Glutamatergic neuron (in vitro differentiated cells): ENCODE data around the gene LOXL4. TPM values are rescaled to one million over a fixed set of nuclear protein-coding genes. Genes with fewer than 3 reads are reported as not detected.
A peak's percentile ranks its signal among the peaks of the same experiment; 100 is the strongest.

Experiments
- DNase-seq: peaks from one replicate; pipeline ENCODE4 v3.0.0; 2022
- H3K27ac Mint-ChIP-seq: one replicate; pipeline ENCODE4 v1.8.0; 2020; ENCODE audit warnings: mild to moderate bottlenecking, mixed read lengths, inconsistent platforms; ENCODE audit not compliant: unreplicated experiment
- H3K27me3 Mint-ChIP-seq: one replicate; pipeline ENCODE4 v1.8.0; 2020; ENCODE audit warnings: mild to moderate bottlenecking, moderate library complexity, mixed read lengths, inconsistent platforms; ENCODE audit not compliant: unreplicated experiment
- H3K36me3 Mint-ChIP-seq: one replicate; pipeline ENCODE4 v1.8.0; 2020; ENCODE audit warnings: mild to moderate bottlenecking, mixed read lengths, inconsistent platforms; ENCODE audit not compliant: unreplicated experiment
- H3K4me1 Mint-ChIP-seq: one replicate; pipeline ENCODE4 v1.8.0; 2020; ENCODE audit warnings: mild to moderate bottlenecking, low read depth, mixed read lengths, inconsistent platforms; ENCODE audit not compliant: unreplicated experiment
- H3K4me3 Mint-ChIP-seq: one replicate; pipeline ENCODE4 v1.8.0; 2020; ENCODE audit warnings: mild to moderate bottlenecking, mixed read lengths, inconsistent platforms; ENCODE audit not compliant: unreplicated experiment
- H3K9me3 Mint-ChIP-seq: one replicate; pipeline ENCODE4 v1.8.0; 2020; ENCODE audit warnings: mild to moderate bottlenecking, moderate library complexity, mixed read lengths, inconsistent platforms; ENCODE audit not compliant: unreplicated experiment
- total RNA-seq: library from RNA; stranded (reverse); fragmentation: NEBNext Ultra II Directional; extraction: Animal tissue kit (Norgen Biotek cat#: 25700); gene quantifications from one replicate; pipeline ENCODE4 v1.2.1, GENCODE V29; 2021; ENCODE audit not compliant: unreplicated experiment
- TF ChIP-seq, protein P1 (sequence below): fragments of 200-600 bp; sonication (generic); IDR thresholded peaks from one replicate; pipeline ENCODE4 v1.5.0; 2021; ENCODE audit not compliant: partially characterized antibody, unreplicated experiment

LOXL4 gene
- total RNA-seq, 1 donor from 2014 or later, result 6.1 TPM

DNA sequence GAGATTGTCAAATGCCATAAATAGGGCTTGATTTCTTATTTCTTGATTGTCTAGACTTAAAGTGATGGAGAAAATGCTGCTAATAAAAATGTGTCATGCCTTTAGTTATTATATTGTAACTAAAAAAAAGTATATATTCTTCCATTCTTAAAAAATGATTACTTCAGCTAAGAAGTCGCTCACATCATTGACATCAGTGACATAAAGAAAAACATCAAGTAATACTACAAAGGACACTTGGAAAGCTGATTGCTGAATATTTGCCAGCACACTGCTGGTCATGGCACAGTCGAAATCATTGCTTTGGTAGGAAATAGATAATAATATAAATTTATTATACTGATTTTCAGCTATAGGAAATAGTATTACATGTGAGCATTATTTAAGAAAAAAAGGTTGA, 62.6 kb downstream of the LOXL4 start:
- no peak for DNase-seq
- Mint-ChIP-seq H3K27ac (no peak overlapping the region), H3K27me3 (no peaks in the 10 kb centered on the region), H3K9me3 (no peaks in the 10 kb centered on the region), H3K36me3 (no peaks in the 10 kb centered on the region), H3K4me1 (no peaks in the 10 kb centered on the region), H3K4me3 (no peak overlapping the region)
- TF ChIP-seq, protein P1, sequence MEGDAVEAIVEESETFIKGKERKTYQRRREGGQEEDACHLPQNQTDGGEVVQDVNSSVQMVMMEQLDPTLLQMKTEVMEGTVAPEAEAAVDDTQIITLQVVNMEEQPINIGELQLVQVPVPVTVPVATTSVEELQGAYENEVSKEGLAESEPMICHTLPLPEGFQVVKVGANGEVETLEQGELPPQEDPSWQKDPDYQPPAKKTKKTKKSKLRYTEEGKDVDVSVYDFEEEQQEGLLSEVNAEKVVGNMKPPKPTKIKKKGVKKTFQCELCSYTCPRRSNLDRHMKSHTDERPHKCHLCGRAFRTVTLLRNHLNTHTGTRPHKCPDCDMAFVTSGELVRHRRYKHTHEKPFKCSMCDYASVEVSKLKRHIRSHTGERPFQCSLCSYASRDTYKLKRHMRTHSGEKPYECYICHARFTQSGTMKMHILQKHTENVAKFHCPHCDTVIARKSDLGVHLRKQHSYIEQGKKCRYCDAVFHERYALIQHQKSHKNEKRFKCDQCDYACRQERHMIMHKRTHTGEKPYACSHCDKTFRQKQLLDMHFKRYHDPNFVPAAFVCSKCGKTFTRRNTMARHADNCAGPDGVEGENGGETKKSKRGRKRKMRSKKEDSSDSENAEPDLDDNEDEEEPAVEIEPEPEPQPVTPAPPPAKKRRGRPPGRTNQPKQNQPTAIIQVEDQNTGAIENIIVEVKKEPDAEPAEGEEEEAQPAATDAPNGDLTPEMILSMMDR, result no peak

DNA sequence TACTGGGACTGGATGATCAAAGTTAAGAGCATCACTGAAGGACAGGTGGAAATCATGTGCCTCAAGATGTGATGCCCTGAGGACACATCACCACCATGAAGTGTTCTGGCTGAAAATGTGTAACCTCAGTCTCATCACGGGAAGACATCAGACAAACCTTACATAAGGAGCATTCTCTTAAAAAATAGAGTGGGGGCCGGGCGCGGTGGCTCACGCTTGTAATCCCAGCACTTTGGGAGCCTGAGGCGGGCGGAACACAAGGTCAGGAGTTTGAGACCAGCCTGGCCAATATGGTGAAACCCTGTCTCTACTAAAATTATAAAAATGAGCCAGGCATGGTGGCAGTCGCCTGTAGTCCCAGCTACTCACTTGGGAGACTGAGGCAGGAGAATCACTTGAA, 65.6 kb downstream of the LOXL4 start:
- no peak for DNase-seq
- H3K27ac Mint-ChIP-seq, result peak overlapping the region; percentile 15
- TF ChIP-seq, protein P1, result no peak

DNA sequence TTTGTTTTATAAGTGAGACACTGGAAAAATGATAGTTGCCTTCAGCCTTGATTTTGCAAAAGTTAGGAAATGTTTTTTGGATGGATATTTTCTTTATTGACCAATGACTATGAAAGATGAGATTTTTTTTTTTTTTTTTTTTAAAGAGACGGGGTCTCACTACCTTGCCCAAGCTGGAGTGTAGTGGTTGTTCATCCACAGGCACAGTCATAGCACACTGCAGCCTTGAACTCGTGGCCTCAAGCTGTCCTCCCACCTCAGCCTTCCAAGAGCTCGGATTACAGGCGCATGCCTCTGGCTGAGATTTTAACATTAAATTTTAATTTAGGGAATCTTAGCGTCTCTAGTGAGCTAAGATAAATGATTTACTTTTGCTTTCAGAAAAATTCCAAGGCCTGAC, 66.2 kb downstream of the LOXL4 start:
- H3K27ac Mint-ChIP-seq, result no peak overlapping the region
- no peaks in the 10 kb centered on the region for H3K36me3 Mint-ChIP-seq
- no peaks in the 10 kb centered on the region for H3K27me3 Mint-ChIP-seq
- H3K4me1 Mint-ChIP-seq, result no peaks in the 10 kb centered on the region
- TF ChIP-seq, protein P1, result no peak
- H3K4me3 Mint-ChIP-seq, result no peak overlapping the region
- DNase-seq, result no peak
- H3K9me3 Mint-ChIP-seq, result no peaks in the 10 kb centered on the region

More for the DNA sequence above, 65.6 kb downstream of the LOXL4 start:
- Mint-ChIP-seq H3K4me3 (no peak overlapping the region), H3K9me3 (no peaks in the 10 kb centered on the region), H3K27me3 (no peaks in the 10 kb centered on the region), H3K36me3 (no peaks in the 10 kb centered on the region), H3K4me1 (no peaks in the 10 kb centered on the region)

Other genes with a start within 250 kb of the LOXL4 start
- gene CRTAC1, start 237.6 kb downstream of the LOXL4 start, total RNA-seq, result 2.5 TPM
- gene R3HCC1L, start 133.5 kb downstream of the LOXL4 start, total RNA-seq, result 13.6 TPM
- gene PYROXD2, start 147.0 kb upstream of the LOXL4 start, total RNA-seq, result 5.5 TPM
- gene HPS1, start 178.7 kb upstream of the LOXL4 start, total RNA-seq, result 34.4 TPM